CD14-positive monocyte (primary cell): ENCODE measurements around the gene SMARCAD1. TPM values are rescaled to one million over a fixed set of nuclear protein-coding genes. Genes with fewer than 3 reads are reported as not detected.

Source experiments
- DNase-seq, 3 donors: peaks; one replicate each; pipeline ENCODE4 v3.0.0-alpha.2; 2011 to 2022
- H2AFZ ChIP-seq: 2 replicates; pipeline ENCODE4 v1.6.0; 2012; ENCODE audit warnings: mild to moderate bottlenecking, low read depth, low read length, inconsistent platforms; ENCODE audit not compliant: insufficient read depth, poor library complexity, severe bottlenecking
- H3K27ac ChIP-seq, 2 donors: 1 replicate in 1 of 2; 2 replicates in 1 of 2; pipeline ENCODE4 v1.5.1; 2012 to 2013; ENCODE audit warnings: low read length in 2 of 2, control low read depth in 1 of 2, inconsistent platforms in 1 of 2, low read depth in 1 of 2, mild to moderate bottlenecking in 1 of 2
- H3K27me3 ChIP-seq, 2 donors: one replicate each; pipeline versions ENCODE4 v1.6.0 to v1.6.1; 2011 to 2013; ENCODE audit warnings: low read length in 2 of 2; ENCODE audit not compliant: control insufficient read depth in 2 of 2, insufficient read depth in 2 of 2
- H3K36me3 ChIP-seq, 2 donors: replicated peaks in 1 of 2; 1 replicate in 1 of 2; 2 replicates in 1 of 2; pipeline versions ENCODE4 v1.5.1 to v1.6.1; 2012 to 2013; ENCODE audit warnings: low read length in 2 of 2, control low read depth in 1 of 2, inconsistent platforms in 1 of 2, mild to moderate bottlenecking in 1 of 2; ENCODE audit not compliant: insufficient read depth in 2 of 2, control insufficient read depth in 1 of 2
- H3K4me1 ChIP-seq, 2 donors: 1 replicate in 1 of 2; 2 replicates in 1 of 2; pipeline versions ENCODE4 v1.5.1 to v1.6.1; 2012 to 2013; ENCODE audit warnings: low read length in 2 of 2, control low read depth in 1 of 2, inconsistent platforms in 1 of 2, mild to moderate bottlenecking in 1 of 2, moderate library complexity in 1 of 2; ENCODE audit not compliant: insufficient read depth in 2 of 2, control insufficient read depth in 1 of 2
- H3K4me2 ChIP-seq: replicated peaks from 2 replicates; pipeline ENCODE3; 2012; ENCODE audit warnings: low read length, moderate library complexity, mild to moderate bottlenecking; ENCODE audit not compliant: poor library complexity, severe bottlenecking; ENCODE audit errors: extremely low read depth
- H3K4me3 ChIP-seq, 3 experiments: fragments of 200-600 bp in 1 of 3; sonication (generic) in 1 of 3; replicated peaks in 1 of 3; 1 replicate in 2 of 3; 2 replicates in 1 of 3; pipeline ENCODE4 v1.5.1; 2011 to 2013; ENCODE audit warnings: low read length in 3 of 3, mild to moderate bottlenecking in 3 of 3, control low read depth in 2 of 3, low read depth in 2 of 3, inconsistent platforms in 1 of 3, moderate library complexity in 1 of 3
- H3K79me2 ChIP-seq: 2 replicates; pipeline ENCODE4 v1.6.0; 2012; ENCODE audit warnings: mild to moderate bottlenecking, control low read depth, inconsistent platforms, low read length, moderate library complexity; ENCODE audit not compliant: insufficient read depth
- H3K9ac ChIP-seq: 2 replicates; pipeline ENCODE4 v1.6.0; 2017; ENCODE audit warnings: low read length, mild to moderate bottlenecking; ENCODE audit not compliant: insufficient read depth, poor library complexity, severe bottlenecking
- H3K9me3 ChIP-seq, 2 donors: replicated peaks in 1 of 2; 1 replicate in 1 of 2; 2 replicates in 1 of 2; pipeline versions ENCODE4 v1.5.1 to v1.6.1; 2012 to 2013; ENCODE audit warnings: low read length in 2 of 2, control low read depth in 1 of 2; ENCODE audit not compliant: control insufficient read depth in 1 of 2, insufficient read depth in 1 of 2
- H4K20me1 ChIP-seq: 2 replicates; pipeline ENCODE4 v1.6.0; 2012; ENCODE audit warnings: mild to moderate bottlenecking, low read length, control low read depth, moderate library complexity; ENCODE audit not compliant: insufficient read depth
- H3K27ac Mint-ChIP-seq, 7 donors: one replicate each; pipeline ENCODE4 v1.8.0; 2020; ENCODE audit warnings: mild to moderate bottlenecking in 7 of 7, mixed read lengths in 7 of 7, moderate library complexity in 6 of 7, inconsistent platforms in 2 of 7
- H3K27me3 Mint-ChIP-seq, 3 donors: one replicate each; pipeline ENCODE4 v1.8.0; 2021 to 2022; ENCODE audit warnings: low read depth in 3 of 3, mild to moderate bottlenecking in 3 of 3, mixed read lengths in 3 of 3, moderate library complexity in 3 of 3, inconsistent platforms in 1 of 3
- H3K36me3 Mint-ChIP-seq, 2 donors: one replicate each; pipeline ENCODE4 v1.8.0; 2020; ENCODE audit warnings: mixed read lengths in 2 of 2, inconsistent platforms in 1 of 2, mild to moderate bottlenecking in 1 of 2
- H3K4me1 Mint-ChIP-seq: one replicate; pipeline ENCODE4 v1.8.0; 2020; ENCODE audit warnings: mild to moderate bottlenecking, mixed read lengths
- H3K4me3 Mint-ChIP-seq, 2 donors: one replicate each; pipeline ENCODE4 v1.8.0; 2020; ENCODE audit warnings: mild to moderate bottlenecking in 2 of 2, mixed read lengths in 2 of 2, moderate library complexity in 1 of 2
- H3K9me3 Mint-ChIP-seq, 7 donors: one replicate each; pipeline ENCODE4 v1.8.0; 2020 to 2022; ENCODE audit warnings: mixed read lengths in 7 of 7, mild to moderate bottlenecking in 6 of 7, moderate library complexity in 6 of 7, inconsistent platforms in 2 of 7
- CTCF ChIP-seq: fragments of 200-600 bp; IDR thresholded peaks from one replicate; pipeline ENCODE4 v1.8.0; 2022; ENCODE audit warnings: antibody characterized with exemption, mild to moderate bottlenecking
- WGBS: methylation state at CpG from one replicate; pipeline ENCODE4 v1.1.5; 2013; ENCODE audit warnings: missing lambda C conversion rate; ENCODE audit not compliant: insufficient coverage; 5-methylcytosine and 5-hydroxymethylcytosine counted together
- intact Hi-C, 2 donors: fragments of 100-400 bp; cut with micrococcal nuclease; formaldehyde crosslinking; loops; one replicate each; pipeline versions ENCODE4 v1.15.0 to v1.15.1; 2023
- polyA plus RNA-seq, 3 donors: library from polyadenylated mRNA; depleted of rRNA in 1 of 3; unstranded in 2 of 3; stranded (reverse) in 1 of 3; fragments of 300-500 nt in 2 of 3; fragments of >200 nt in 1 of 3; fragmentation: Illumina TruSeq in 2 of 3; gene quantifications; 1 replicate in 2 of 3; 2 replicates in 1 of 3; pipeline ENCODE4 v1.2.3, GENCODE V29; 2012 to 2021

SMARCAD1 gene
- polyA plus RNA-seq, 3 donors = 4.9 to 7.0 (median 6.6) TPM

DNA sequence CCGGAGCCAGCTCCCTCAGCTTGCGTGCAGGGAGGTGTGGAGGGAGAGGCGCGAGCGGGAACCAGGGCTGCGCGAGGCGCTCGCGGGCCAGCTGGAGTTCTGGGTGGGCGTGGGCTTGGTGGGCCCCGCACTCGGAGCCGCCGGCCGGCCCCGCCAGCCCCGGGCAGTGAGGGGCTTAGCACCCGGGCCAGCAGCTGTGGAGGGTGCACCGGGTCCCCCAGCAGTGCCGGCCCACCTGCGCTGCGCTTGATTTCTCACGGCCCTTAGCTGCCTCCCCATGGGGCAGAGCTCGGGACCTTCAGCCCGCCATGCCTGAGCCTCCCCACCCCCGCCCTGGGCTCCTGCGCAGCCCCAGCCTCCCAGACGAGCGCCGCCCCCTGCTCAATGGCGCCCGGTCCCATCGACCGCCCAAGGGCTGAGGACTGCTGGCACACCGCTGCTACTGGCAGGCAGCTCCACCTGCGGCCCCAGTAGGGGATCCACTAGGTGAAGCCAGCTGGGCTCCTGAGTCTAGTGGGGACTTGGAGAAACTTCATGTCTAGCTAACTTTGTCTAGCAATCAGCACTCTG lies 37.8 kb upstream of the SMARCAD1 start:
- TF ChIP-seq CTCF = no peak
- intact Hi-C loops = no loop called here
- Mint-ChIP-seq H3K36me3 (no peaks in the 10 kb centered on the region), H3K4me3 (no peak overlapping the region), H3K27ac (no peak overlapping the region), H3K27me3 (peaks cover 0 to 7% (median 2%) of the 10 kb centered on the region in 3 donors), H3K9me3 (peaks cover 8 to 29% (median 17%) of the 10 kb centered on the region in 7 donors), H3K4me1 (no peaks in the 10 kb centered on the region)
- no peak overlapping the region for H3K9ac ChIP-seq
- H2AFZ ChIP-seq = no peak overlapping the region
- no peaks in the 10 kb centered on the region for H4K20me1 ChIP-seq
- no peak for DNase-seq
- no peaks in the 10 kb centered on the region for H3K4me1 ChIP-seq
- peaks cover 9 to 21% of the 10 kb centered on the region in 2 donors for H3K9me3 ChIP-seq
- no peaks in the 10 kb centered on the region for H3K79me2 ChIP-seq
- no peak overlapping the region for H3K4me2 ChIP-seq
- no peaks in the 10 kb centered on the region for H3K27me3 ChIP-seq
- WGBS = 96% methylated on average over 33 of the region's 37 CpGs
- no peak overlapping the region for H3K27ac ChIP-seq
- no peak overlapping the region for H3K4me3 ChIP-seq
- no peaks in the 10 kb centered on the region for H3K36me3 ChIP-seq

- no peak overlapping the region for H3K27ac Mint-ChIP-seq
- intact Hi-C loops = no loop called here
Observed at GRCh38 chr4:94171616-94172015, 36.0 kb upstream of the SMARCAD1 start.

More at GRCh38 chr4:94171616-94172015, 36.0 kb upstream of the SMARCAD1 start:
- Mint-ChIP-seq H3K4me1 (no peaks in the 10 kb centered on the region), H3K27me3 (peaks cover 0 to 7% (median 2%) of the 10 kb centered on the region in 3 donors), H3K36me3 (no peaks in the 10 kb centered on the region), H3K4me3 (no peak overlapping the region), H3K9me3 (peaks cover 8 to 25% (median 17%) of the 10 kb centered on the region in 7 donors)
- no peak overlapping the region for H3K4me3 ChIP-seq
- peak; percentile 41 for TF ChIP-seq CTCF
- no peak for DNase-seq
- H3K9me3 ChIP-seq = peaks cover 9 to 21% of the 10 kb centered on the region in 2 donors
- H3K36me3 ChIP-seq = no peaks in the 10 kb centered on the region
- H3K27me3 ChIP-seq = no peaks in the 10 kb centered on the region
- no peak overlapping the region for H3K4me2 ChIP-seq
- no CpG with 5 or more reads among the region's 4 CpGs for WGBS
- no peaks in the 10 kb centered on the region for H4K20me1 ChIP-seq
- H3K4me1 ChIP-seq = no peaks in the 10 kb centered on the region
- H3K9ac ChIP-seq = no peak overlapping the region
- H3K79me2 ChIP-seq = no peaks in the 10 kb centered on the region
- H2AFZ ChIP-seq = no peak overlapping the region
- no peak overlapping the region for H3K27ac ChIP-seq
